Measurements from ENCODE around the gene TFG.
A peak's percentile ranks its signal among the peaks of the same experiment; 100 is the strongest.

TFG gene

DNA sequence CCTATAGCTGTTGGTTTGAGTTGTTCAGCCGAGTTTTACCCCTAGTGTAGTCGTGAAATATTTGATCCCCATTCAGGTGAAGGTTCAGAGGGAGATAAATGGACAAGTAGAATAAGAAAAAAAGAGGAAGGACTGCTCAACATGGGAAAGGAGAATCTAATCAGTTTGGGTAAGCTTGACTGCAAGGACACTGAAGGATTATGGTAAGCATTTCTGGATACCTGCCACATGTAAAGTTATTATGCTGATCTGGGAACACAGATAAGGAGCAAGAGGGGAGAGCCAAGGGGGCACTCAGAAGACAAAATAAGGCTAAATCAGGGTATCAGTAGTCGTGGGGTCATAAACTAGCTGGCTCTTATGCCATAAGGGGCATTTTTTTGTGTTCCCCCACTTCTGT is 49.9 kb downstream of the TFG start:
- DNase-seq = no peak

DNA sequence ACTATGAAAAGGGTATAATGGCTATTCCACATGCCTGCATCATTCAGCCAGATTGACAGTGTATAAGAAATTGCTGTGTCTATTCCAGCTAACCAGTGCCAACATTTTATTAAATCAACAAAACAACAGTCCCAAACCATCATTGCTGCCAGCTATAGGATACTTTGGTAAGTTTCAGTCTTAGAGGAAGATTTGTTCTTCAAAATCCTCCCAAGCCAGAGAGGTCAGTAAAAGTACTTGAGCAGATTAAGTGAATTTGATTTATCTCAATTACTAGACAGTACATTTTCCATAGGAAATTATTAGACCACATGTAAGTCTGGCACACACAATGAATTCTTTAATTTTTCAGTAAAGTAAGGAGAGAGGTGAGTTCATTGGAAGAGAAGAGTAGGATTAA is 50.7 kb downstream of the TFG start:
- DNase-seq = no peak

DNA sequence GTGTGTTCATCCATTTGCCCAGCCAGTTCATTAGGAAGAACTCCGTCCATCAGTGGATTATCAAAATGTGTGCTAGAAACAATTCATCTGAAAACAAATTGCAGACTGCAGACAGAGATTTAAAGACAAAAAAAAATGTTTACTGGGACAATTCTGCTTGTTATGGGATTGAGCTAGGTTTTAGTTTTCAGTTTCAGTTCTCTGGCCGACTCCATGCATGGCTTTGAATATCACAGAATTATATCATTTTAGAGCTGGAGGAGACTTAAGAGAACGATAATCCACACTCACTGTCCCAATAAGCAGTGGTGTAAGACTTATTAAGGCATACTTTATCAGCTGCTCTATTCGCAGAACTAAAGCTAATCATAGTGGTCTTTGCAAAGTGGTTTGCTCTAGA is 51.1 kb downstream of the TFG start:
- DNase-seq = no peak

DNA sequence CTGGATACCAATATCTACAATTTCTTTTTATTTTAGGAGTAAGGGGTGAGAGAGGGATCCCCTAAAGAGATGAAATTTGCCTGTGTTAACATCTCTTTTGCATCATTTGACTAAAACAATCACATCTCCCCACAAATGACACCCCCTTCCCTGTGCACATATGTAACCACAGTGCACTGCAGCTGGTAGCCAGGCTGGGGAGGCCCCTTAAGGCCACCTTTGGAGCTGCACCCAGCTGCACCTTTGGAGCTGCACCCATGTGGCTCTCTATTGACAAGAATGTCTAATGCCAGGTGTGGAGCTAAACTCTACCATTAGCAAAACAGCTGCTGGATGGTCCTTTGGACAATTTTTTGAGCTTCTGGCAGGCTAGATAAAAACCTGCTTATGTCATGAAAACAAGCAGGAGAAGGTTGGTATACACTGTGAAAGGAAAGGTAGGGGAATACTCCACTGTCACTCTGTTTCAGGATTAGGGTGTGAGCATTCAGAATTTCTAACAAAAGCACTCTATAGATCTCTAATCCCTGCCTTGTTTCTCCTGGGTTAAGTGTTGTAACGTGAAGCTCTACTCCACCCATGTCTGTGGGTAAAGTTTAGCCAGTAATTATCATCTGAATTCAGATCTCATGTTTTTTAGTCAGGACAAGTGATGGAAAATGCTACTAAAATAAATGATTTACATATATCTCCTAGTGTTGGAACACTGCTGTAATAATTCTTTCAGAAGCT is 52.1 kb downstream of the TFG start:
- peak; percentile 18 for DNase-seq

DNA sequence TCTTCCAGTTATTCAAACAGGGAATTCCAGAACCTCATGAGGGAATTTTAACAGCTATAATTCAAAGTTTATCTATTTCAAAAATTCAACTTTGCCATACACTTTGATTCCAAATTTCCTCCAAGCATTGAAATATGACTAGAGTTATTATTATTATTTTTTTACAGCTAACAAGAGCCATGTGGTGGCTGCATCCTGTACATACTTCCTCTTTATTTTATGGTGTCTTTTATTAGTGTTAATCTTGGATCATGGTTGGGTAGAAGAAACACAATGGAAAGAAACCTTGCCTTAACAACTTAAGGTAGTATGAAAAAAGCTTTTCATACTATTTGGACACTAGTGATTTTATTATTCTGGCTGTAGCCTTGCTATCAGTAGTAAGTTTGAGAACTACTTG is 52.7 kb downstream of the TFG start:
- no peak for DNase-seq

DNA sequence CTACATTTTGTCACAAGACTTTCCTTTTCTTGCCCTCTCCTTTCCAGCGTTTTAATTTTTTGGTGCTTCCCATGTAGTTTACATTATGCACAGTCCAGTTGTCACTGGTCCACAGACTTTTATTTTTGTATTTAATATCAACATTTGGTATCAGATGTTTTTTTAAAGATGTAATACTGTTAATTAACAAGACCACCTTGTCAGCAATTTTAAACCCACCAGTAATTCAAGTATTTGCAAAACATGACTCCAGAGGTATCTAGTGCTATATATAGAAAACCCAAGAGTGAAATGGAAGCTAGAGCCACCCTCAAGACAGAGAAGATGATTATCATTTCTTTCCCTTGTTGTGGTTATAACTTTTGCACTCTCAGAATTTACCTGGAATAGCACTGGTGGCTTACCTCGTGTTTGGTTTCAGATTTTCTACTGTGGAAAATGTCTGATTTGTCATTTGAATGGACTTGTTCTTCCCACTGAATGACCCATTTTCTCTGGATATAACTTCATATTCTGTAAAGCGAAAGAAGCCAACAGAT is 56.2 kb downstream of the TFG start:
- DNase-seq = no peak

DNA sequence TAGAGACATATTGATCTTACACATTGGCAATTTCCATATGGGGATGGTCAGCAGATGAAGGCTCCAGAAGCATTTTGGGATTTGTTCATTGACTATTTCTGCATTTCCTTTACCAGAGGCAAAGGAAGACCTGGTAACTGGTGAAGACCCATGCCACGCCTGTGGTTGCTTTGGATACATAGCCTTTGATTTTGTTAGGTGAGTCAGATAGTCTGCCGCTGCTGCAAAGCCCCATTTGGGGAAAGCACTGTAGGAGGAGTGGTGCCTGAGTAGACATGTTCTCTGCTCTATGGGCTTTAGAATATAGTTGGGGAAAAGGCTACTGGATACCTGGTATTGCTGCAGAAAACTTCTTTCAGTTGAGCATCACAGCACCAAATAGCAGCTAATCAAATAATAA is 56.8 kb downstream of the TFG start:
- DNase-seq = no peak

DNA sequence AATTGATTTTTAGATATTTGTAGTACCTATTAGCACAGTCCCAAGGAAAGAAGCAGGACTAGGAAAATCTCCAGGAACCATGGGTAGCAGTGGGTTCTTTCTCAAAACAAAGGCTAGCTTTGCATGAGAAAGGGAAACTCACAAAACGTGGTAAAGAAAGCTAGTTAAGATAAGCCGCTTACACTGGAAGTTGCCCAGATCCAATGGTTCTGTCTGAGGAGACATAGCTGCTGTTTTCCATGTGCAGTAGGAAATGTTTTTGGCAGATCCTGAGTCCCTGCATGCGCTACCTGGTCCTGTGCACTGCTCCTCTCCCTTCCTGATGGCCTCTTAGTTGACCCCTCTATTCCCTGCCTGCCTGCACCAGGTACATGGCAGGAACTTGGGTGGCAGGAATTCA is 60.4 kb downstream of the TFG start:
- no peak for DNase-seq

DNA sequence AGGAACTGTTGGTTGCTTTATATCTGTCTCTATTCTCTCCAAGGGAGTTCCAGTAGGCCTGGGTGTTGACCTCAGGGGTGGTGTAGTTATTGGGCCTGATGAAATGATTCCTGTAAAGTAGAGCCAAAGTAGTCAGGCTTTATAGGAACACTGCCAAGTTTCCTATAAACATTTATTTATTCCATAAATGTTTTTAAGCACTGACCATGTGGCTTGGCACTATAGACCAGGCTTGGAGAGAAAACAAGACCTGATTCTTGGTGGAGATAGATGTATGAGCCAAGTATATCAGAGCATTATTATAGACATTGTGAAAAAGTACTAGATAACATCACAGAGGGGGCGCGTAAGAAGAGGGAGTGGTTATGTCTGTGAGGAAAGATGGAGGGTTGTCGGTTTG is 65.9 kb downstream of the TFG start:
- DNase-seq = no peak

DNA sequence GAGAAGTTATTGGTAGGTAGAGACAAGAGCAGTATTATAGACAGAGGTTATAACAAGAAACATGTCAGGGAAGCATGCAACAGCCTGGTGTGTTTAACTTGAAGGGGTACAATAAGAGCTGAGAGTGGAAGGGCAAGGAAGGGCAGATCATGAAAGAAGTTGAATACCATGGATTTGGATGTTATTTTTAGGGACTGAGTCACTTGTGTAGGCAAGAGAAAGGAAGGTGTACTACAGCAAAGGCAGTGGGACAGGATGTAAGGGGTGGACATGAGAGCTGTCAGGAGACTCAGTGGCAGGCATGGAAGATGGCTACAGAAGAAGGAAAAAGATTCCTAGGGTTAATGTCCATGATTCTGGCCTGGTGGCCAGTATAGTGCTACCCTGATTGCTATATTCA is 66.4 kb downstream of the TFG start:
- no peak for DNase-seq

DNA sequence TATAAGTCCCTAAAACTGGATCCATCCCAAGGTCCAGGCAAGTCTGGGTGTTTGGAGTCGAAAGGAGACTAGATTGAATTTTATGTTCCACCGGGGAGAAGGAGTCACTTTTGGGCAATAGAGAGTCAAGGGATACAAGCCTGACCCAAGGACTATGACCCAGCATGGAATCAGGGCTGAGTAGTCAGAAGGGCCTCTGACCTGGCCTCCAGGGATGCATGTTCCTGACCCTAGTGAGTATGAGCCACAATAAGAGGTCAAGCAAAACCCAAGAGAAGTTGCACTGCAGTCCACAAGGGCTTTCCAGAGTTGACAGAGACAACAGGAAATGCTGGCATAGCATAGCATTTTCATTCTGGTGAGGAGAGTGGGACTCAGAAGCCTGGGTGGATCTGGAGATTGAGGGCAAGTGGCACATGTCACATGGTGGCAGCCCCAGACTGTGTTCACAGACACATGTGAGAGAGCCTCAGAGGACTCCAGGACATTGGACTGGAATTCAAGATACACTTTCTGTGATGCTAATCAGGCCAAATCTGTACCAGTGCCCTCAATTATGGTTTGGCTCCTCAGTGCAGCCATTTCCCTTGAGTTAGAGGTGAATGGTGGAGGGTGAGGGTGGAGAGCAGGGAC is 66.9 kb downstream of the TFG start:
- DNase-seq = no peak

DNA sequence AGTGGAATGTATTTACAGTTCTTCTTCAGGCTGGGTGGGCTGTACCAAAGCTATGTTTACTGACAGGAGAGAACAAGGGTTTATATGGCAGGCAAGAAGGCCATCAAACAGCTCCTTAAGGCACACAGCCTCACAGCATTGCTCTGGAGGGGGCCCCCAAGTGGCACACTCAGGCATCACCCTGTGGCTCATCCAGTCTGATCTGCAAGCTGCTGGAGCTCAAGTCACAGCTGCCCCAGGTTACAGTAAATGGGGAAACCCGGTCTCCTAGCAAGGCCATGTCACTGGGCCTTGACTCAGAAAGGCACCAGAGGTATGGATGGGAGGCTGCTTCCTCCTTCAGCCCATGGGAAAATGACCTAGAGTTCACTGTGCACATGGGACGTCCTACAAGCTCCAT is 67.5 kb downstream of the TFG start:
- DNase-seq = no peak

DNA sequence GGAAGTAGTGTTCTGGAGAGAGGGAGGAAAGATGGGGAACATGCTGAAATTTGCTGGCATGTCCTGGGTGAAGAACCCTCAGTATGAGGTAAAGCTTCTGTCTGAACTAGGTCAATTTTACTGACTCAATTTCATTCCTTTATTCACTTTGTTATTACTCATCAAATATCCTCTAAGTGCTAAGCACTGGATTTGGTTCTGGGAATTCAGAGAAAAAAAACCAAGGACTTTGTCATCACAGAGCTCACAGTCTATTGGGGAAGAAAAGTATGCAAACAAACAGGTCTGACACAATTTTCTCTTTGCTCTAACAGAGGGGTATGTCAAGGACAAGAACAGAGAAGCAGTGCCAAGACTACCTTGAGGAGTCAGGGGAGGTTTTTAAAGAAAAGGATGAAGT is 68.0 kb downstream of the TFG start:
- no peak for DNase-seq

DNA sequence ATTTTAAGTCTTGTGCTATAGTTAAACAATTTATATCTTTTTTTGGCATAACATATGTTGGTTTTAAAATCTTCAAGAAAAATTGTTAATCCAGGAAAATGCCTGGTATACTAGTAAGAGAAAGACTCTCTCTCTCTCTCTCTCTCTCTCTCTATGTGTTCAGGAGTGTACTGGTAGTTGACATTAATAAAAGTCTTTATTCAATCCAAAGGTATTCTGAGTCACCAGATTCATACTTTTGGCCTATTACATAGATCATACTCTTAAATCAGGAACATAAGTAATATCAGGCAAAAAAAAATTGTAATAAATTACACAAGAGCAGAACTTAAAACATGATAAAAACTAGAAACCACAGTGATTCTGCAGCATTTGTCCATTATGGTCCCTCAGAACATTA is 70.2 kb downstream of the TFG start:
- DNase-seq = no peak

DNA sequence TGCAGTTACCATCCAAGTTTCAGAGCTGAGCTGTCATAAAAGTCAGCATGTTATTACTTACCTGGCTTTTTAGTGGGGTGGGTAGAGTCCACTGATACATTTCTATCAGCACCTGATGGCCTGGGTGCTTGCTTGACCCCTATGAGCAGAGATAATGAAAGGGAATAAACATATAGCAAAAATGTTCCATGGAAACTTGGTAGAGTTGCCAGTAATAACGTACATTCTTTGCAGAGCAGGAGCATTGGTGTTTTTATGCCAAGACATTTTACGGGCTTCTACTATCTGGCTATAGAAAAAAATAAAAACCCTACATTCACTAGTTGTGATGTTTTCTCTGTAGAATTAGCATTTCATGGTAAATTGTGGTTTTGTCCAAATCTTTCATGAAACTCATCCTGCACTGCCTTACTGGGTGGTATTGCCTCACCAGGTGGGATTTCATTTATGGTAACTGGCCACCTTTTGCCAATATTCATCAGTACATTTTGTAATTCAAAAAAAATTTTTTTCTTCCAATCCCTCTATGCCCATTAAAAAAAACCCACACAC is 70.9 kb downstream of the TFG start:
- DNase-seq = no peak

DNA sequence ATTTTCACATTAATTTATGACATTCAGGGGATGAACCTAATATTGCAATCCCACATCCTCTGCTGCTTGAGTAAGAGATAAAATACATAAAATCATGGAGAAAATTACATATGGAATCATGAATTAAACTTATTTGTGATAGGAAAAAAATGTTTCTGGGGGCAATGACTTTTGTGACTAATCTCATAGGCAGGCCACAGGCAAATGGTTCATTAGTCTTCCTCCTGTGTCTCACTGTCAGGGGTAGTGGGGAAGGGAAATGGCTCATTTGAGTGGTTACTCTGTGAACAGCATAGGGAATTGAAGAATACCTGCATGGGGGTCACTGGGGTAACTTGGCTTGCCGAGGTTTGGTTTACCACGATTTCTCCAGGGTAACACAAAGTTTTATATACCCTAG is 72.0 kb downstream of the TFG start:
- DNase-seq = no peak

DNA sequence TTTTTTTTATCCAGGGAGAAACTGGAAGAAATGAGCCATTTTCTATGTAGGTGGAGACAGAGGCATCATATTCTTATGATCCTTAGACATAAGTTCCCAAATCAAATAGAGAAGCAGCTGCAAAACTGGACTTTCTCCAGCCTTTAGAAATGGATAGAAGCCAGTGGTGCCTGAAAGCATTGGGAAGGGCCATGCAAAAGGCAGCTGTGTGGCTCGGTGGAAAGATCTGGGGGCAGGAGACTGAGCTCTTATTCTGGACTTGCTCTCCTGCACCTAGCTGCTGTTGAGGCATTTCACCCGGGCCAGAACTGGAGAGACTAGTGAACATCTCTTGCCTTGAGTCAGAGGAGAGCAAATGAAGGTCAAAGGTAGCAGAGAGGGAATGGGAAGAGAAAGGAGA is 73.1 kb downstream of the TFG start:
- no peak for DNase-seq

DNA sequence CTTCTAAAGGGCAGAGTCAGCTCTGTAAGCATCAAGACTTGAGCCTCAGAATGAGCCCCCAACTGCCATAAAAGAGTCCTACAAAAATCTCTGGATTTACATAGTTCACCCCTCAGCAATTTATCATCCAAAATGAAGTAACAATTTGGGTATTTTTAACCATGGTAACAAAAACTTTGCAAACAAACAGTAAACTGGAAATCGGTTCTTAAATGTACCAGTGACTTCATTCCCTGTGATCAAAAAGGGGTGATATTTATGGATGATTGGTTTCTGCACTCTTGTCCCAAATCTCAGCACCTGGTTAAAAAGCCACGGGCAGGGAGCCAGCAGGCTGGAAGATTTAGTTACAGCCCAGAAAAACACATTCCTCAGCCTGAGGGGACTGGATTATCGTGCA is 73.6 kb downstream of the TFG start:
- no peak for DNase-seq

DNA sequence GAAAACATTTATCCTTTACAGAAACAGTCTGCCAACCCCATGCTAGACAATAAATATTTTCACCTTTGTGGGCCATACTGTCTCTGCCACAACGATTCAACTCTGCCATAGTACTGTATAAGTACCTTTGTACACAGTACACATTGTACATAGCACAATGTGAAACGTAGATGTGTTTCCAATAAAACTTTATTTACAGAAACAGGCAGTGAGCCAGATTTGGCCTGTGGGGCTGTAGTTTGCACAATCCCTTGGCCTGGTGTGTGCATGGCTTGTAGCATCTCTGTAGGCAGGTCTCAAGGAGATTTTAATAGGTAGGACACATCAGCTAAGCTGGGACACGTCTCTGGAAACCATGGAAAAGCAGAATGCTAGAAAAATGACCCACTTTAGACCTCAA is 74.3 kb downstream of the TFG start:
- no peak for DNase-seq

DNA sequence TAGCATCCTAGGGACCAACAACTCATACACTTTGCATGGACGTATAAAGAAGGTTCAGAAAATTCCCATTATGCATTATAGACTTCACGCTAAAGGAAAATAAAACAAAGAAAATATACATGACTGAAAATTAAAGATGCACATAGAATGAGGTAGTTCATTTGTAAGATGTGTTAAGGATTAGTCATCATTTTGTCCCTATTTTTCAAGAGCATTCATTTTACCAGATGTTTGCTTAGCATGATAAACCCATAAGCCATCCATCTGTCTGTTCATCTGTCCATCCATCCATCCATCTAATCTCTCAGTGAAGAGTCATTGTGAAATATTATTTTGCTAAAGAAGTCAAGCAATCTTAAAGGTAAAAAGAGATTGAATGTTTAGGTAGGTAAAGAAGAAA is 80.3 kb downstream of the TFG start:
- DNase-seq = no peak

DNA sequence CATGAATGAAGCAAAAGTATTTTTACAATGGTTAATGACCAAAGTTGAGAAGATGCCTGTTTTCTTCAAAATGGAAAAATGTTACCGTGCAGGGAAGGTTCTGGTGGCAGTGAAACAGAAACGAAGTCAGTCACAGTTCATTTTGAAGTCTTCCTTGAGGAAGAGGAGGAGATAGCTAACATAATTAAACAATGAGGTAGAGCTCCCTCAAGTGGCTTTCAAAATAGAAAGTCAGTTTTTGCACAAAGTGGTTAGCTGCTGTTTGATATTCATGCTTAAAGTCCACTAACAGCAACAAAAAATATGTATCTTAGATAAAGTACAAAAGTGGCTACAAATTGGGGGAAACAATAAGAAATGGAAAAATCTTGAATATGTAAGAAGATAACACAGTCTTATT is 87.3 kb downstream of the TFG start:
- no peak for DNase-seq

DNA sequence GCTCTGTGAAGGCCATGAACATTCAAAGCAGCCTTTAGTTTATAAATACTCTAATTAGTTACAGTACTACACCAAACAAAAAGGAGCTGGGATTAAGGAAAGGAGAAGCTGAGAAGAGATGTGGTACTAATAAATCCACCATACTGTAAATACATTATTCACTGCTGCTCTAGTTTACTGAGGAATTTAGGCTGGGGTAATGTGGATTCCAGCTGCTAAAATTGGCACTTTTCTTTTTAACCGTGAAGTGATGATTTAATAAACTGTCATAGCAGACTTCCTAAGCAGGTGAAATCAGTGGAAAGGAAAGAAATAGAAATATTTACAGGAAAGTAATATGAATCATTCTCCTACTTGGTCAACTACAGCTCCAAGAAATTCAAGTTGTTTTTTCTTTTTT is 88.7 kb downstream of the TFG start:
- DNase-seq = no peak

Measured in activated T-cell treated with anti-CD3 and anti-CD28 coated beads, Interleukin-2, amount 50 U/mL, for 1 hour (primary cell).